HepG2 (cell line): ENCODE results near the gene RPS6KL1. TPM values are rescaled to one million over a fixed set of nuclear protein-coding genes. Genes with fewer than 3 reads are reported as not detected.

ENCODE experiments used
- CHD4 ChIP-seq: fragments of 200-600 bp; sonication (generic); IDR thresholded peaks from 2 replicates; pipeline ENCODE4 v1.7.0; 2017; ENCODE audit warnings: mild to moderate bottlenecking, low read length, borderline replicate concordance
- EP300 ChIP-seq, 3 experiments: sonication (generic) in 1 of 3; formaldehyde crosslinking in 1 of 3; IDR thresholded peaks; 2 replicates each; pipeline versions ENCODE4 v1.5.1 to v1.6.1; 2011 to 2020; ENCODE audit warnings: low read depth in 2 of 3, low read length in 2 of 3, borderline replicate concordance in 1 of 3, improper control_type of control experiment in 1 of 3, mild to moderate bottlenecking in 1 of 3, missing genetic modification reagents in 1 of 3, moderate library complexity in 1 of 3
- FOXO1 ChIP-seq: sonication (generic); formaldehyde crosslinking; IDR thresholded peaks from 2 replicates; pipeline ENCODE4 v1.4.0; 2020; ENCODE audit warnings: missing genetic modification reagents
- MAF1 ChIP-seq: sonication (generic); formaldehyde crosslinking; IDR thresholded peaks from 2 replicates; pipeline ENCODE4 v1.5.0; 2020; ENCODE audit warnings: missing genetic modification reagents, borderline replicate concordance
- MBD4 ChIP-seq: IDR thresholded peaks from 2 replicates; pipeline ENCODE4 v1.6.1; 2012; ENCODE audit warnings: low read length, inconsistent platforms, borderline replicate concordance
- NR2F2 ChIP-seq: IDR thresholded peaks from 2 replicates; pipeline ENCODE4 v1.6.1; 2012; ENCODE audit warnings: low read depth, inconsistent platforms, borderline replicate concordance
- NR2F6 ChIP-seq, 2 experiments: IDR thresholded peaks; 2 replicates each; pipeline ENCODE4 v1.6.1; 2016; ENCODE audit warnings: antibody characterized with exemption in 1 of 2, mild to moderate bottlenecking in 1 of 2
- RBAK ChIP-seq: sonication (generic); formaldehyde crosslinking; IDR thresholded peaks from 2 replicates; pipeline ENCODE4 v1.5.1; 2020; ENCODE audit warnings: mild to moderate bottlenecking, missing genetic modification reagents
- RCOR2 ChIP-seq: IDR thresholded peaks from 2 replicates; pipeline ENCODE4 v1.6.1; 2016; ENCODE audit warnings: missing biosample characterization, missing genetic modification reagents
- SIN3A ChIP-seq: IDR thresholded peaks from 2 replicates; pipeline ENCODE4 v1.6.1; 2011; ENCODE audit warnings: low read depth, mild to moderate bottlenecking, control low read depth, low read length, borderline replicate concordance
- SYNCRIP ChIP-seq: fragments of 200-400 bp; formaldehyde crosslinking; IDR thresholded peaks from 2 replicates; pipeline ENCODE4 v1.6.1; 2018; ENCODE audit warnings: mild to moderate bottlenecking, low read depth, low read length; ENCODE audit not compliant: insufficient read depth
- TCF7 ChIP-seq: sonication (generic); IDR thresholded peaks from 2 replicates; pipeline ENCODE4 v1.6.1; 2016; ENCODE audit warnings: antibody characterized with exemption, low read depth
- ZNF3 ChIP-seq: IDR thresholded peaks from 2 replicates; pipeline ENCODE4 v1.7.0; 2017; ENCODE audit warnings: inconsistent platforms
- ZNF333 ChIP-seq: sonication (generic); formaldehyde crosslinking; IDR thresholded peaks from 2 replicates; pipeline ENCODE4 v1.4.0; 2020; ENCODE audit warnings: mild to moderate bottlenecking, missing genetic modification reagents, borderline replicate concordance
- polyA plus RNA-seq, 8 experiments: library from polyadenylated mRNA; depleted of rRNA in 3 of 8; stranded (reverse) in 7 of 8; unstranded in 1 of 8; fragments of >200 nt; fragmentation: Illumina TruSeq in 4 of 8; extraction: Trizol in 4 of 8; gene quantifications; 2 replicates each; pipeline versions ENCODE4 v1.2.1 to v1.2.3, GENCODE V29; 2011 to 2016; ENCODE audit warnings: low read depth in 4 of 8, missing spikeins in 1 of 8, mixed read lengths in 1 of 8; ENCODE audit not compliant: insufficient read depth in 1 of 8
- total RNA-seq, 5 experiments: library from RNA; depleted of rRNA; stranded (reverse); fragments of >200 nt; fragmentation: Illumina TruSeq; extraction: Trizol; gene quantifications; 2 replicates each; pipeline ENCODE4 v1.2.3, GENCODE V29; 2016; ENCODE audit warnings: low read depth in 1 of 5
- TF ChIP-seq, protein P1 (sequence below): sonication (generic); formaldehyde crosslinking; conservative IDR thresholded peaks from 2 replicates; pipeline ENCODE4 v1.4.0; 2020; ENCODE audit warnings: missing genetic modification reagents
- TF ChIP-seq, protein P2 (sequence below): sonication (generic); formaldehyde crosslinking; IDR thresholded peaks from 2 replicates; pipeline ENCODE4 v1.4.0; 2020; ENCODE audit warnings: missing genetic modification reagents
- TF ChIP-seq, protein P3 (sequence below): sonication (generic); formaldehyde crosslinking; IDR thresholded peaks from 2 replicates; pipeline ENCODE4 v1.8.0; 2022; ENCODE audit warnings: missing genetic modification reagents, low read depth, mild to moderate bottlenecking, borderline replicate concordance
- TF ChIP-seq, protein P4 (sequence below): sonication (generic); formaldehyde crosslinking; IDR thresholded peaks from 2 replicates; pipeline ENCODE4 v1.4.0; 2020; ENCODE audit warnings: missing genetic modification reagents, borderline replicate concordance
- TF ChIP-seq, protein P5 (sequence below): sonication (generic); formaldehyde crosslinking; IDR thresholded peaks from 2 replicates; pipeline ENCODE4 v1.4.0; 2020; ENCODE audit warnings: mild to moderate bottlenecking, missing genetic modification reagents
- TF ChIP-seq, protein P6 (sequence below): sonication (generic); formaldehyde crosslinking; IDR thresholded peaks from 2 replicates; pipeline ENCODE4 v1.4.0; 2020; ENCODE audit warnings: mild to moderate bottlenecking, missing genetic modification reagents

The RPS6KL1 gene
- total and polyA plus RNA-seq, 2 of the 13 experiments (the other 11 are each of a cell fraction or from before 2014, with no cell fraction given) = 6.5 to 11.5 TPM

DNA sequence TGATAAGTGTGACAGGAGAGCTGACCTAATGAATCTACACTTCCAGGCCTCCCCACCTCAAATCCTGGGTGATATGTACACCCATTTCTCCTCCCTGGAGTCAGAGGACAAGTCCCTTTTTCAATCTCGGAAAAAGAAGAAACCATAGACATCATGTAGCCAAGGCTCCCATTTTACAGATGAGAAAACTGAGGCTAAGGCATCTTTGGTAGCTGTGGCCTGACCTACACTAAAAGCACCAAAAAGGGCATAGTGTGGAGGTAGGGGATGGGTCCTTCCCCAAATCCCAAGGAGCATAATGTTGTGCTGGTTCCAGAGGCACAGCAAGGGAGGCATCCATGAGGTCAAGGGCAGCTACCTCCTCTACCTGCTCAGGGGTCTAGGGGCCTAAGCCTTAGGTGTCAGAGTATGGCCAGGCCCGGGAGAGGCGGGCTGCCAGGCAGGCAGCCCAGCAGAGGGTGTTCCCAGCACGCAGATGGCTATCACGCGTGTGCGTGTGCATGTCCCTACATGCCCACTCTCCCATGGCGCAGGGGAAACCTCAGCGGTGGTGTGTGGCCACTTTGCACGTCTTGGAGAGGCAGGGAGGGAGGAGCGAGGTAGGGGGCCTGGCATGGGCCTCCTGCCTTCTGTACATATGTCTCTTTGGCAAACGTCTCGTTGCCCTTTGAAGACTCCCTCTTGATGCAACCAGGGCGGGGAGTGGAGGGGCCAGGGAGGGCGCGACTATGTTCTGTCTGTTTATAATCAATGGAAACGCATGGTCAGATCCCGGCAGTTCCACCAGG lies 29.8 kb upstream of the RPS6KL1 start (continued):
- TF ChIP-seq, protein P1, sequence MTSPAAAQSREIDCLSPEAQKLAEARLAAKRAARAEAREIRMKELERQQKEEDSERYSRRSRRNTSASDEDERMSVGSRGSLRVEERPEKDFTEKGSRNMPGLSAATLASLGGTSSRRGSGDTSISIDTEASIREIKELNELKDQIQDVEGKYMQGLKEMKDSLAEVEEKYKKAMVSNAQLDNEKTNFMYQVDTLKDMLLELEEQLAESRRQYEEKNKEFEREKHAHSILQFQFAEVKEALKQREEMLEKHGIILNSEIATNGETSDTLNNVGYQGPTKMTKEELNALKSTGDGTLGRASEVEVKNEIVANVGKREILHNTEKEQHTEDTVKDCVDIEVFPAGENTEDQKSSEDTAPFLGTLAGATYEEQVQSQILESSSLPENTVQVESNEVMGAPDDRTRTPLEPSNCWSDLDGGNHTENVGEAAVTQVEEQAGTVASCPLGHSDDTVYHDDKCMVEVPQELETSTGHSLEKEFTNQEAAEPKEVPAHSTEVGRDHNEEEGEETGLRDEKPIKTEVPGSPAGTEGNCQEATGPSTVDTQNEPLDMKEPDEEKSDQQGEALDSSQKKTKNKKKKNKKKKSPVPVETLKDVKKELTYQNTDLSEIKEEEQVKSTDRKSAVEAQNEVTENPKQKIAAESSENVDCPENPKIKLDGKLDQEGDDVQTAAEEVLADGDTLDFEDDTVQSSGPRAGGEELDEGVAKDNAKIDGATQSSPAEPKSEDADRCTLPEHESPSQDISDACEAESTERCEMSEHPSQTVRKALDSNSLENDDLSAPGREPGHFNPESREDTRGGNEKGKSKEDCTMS (CRISPR knock-in tag) = no peak
- TF ChIP-seq SYNCRIP (no peak), EP300 (IDR thresholded peaks at IDR 0.05; ENCODE audit: low read depth in 2 of 2, low read length in 2 of 2) (no peak), EP300 (CRISPR knock-in tag; IDR thresholded peaks at IDR 0.05; ENCODE audit: borderline replicate concordance) (no peak), RCOR2 (CRISPR knock-in tag) (peak; percentile 63; the same call in 1 of the 2 replicates), NR2F2 (no peak), MBD4 (no peak), ZNF333 (CRISPR knock-in tag) (no peak), NR2F6 (IDR thresholded peaks at IDR 0.05) (no peak), NR2F6 (CRISPR knock-in tag; IDR thresholded peaks at IDR 0.05) (no peak), MAF1 (CRISPR knock-in tag) (no peak), TCF7 (0 out of 2 replicates have a peak, but pooled peaks have one; percentile 16), SIN3A (no peak), ZNF3 (CRISPR knock-in tag) (no peak), RBAK (no peak), CHD4 (peak; percentile 97), FOXO1 (CRISPR knock-in tag) (no peak)
- TF ChIP-seq, protein P2, sequence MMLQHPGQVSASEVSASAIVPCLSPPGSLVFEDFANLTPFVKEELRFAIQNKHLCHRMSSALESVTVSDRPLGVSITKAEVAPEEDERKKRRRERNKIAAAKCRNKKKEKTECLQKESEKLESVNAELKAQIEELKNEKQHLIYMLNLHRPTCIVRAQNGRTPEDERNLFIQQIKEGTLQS = no peak
- TF ChIP-seq, protein P3, sequence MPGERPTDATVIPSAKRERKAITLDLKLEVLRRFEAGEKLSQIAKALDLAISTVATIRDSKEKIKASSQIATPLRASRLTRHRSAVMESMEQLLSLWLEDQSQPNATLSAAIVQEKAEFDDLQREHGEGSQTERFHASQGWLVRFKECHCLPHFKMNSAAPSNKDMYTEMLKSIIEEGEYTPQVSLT (CRISPR knock-in tag) = no peak
- TF ChIP-seq, protein P4, sequence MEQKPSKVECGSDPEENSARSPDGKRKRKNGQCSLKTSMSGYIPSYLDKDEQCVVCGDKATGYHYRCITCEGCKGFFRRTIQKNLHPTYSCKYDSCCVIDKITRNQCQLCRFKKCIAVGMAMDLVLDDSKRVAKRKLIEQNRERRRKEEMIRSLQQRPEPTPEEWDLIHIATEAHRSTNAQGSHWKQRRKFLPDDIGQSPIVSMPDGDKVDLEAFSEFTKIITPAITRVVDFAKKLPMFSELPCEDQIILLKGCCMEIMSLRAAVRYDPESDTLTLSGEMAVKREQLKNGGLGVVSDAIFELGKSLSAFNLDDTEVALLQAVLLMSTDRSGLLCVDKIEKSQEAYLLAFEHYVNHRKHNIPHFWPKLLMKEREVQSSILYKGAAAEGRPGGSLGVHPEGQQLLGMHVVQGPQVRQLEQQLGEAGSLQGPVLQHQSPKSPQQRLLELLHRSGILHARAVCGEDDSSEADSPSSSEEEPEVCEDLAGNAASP = no peak
- TF ChIP-seq, protein P5, sequence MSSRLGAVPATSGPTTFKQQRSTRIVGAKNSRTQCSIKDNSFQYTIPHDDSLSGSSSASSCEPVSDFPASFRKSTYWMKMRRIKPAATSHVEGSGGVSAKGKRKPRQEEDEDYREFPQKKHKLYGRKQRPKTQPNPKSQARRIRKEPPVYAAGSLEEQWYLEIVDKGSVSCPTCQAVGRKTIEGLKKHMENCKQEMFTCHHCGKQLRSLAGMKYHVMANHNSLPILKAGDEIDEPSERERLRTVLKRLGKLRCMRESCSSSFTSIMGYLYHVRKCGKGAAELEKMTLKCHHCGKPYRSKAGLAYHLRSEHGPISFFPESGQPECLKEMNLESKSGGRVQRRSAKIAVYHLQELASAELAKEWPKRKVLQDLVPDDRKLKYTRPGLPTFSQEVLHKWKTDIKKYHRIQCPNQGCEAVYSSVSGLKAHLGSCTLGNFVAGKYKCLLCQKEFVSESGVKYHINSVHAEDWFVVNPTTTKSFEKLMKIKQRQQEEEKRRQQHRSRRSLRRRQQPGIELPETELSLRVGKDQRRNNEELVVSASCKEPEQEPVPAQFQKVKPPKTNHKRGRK (CRISPR knock-in tag) = no peak
- TF ChIP-seq, protein P6, sequence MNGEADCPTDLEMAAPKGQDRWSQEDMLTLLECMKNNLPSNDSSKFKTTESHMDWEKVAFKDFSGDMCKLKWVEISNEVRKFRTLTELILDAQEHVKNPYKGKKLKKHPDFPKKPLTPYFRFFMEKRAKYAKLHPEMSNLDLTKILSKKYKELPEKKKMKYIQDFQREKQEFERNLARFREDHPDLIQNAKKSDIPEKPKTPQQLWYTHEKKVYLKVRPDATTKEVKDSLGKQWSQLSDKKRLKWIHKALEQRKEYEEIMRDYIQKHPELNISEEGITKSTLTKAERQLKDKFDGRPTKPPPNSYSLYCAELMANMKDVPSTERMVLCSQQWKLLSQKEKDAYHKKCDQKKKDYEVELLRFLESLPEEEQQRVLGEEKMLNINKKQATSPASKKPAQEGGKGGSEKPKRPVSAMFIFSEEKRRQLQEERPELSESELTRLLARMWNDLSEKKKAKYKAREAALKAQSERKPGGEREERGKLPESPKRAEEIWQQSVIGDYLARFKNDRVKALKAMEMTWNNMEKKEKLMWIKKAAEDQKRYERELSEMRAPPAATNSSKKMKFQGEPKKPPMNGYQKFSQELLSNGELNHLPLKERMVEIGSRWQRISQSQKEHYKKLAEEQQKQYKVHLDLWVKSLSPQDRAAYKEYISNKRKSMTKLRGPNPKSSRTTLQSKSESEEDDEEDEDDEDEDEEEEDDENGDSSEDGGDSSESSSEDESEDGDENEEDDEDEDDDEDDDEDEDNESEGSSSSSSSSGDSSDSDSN = no peak
